Lower leg skin (tissue), 3 donors: ENCODE results near the gene NBAS.

Experiments
- POLR2A ChIP-seq, 2 donors: fragments of 450-650 bp; IDR thresholded peaks; one replicate each; pipeline ENCODE4 v1.6.1; 2016 to 2017; ENCODE audit warnings: antibody characterized with exemption in 2 of 2, mild to moderate bottlenecking in 1 of 2, moderate library complexity in 1 of 2
- TF ChIP-seq, protein P1 (sequence below), 3 donors: fragments of 450-650 bp; IDR thresholded peaks; one replicate each; pipeline ENCODE4 v1.5.1; 2016; ENCODE audit warnings: antibody characterized with exemption in 3 of 3, mild to moderate bottlenecking in 3 of 3, moderate library complexity in 2 of 3

DNA sequence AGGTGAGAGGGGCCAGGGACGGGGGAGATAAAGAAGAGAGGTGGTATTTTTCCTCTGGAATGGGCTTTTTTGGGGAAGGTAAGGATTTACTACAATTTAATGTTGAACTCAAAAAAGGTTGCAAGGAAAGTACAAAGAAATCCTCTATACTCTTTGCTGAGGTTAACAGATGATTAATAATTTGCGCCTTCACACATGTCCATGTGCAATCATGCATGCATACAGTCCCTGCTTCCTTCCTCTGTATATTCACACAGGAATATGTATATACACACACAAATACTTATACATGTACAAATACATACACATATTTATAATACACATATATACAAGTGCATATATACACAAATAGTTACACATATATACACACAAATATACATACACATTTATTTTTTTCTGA is 193.4 kb downstream of the NBAS start:
- TF ChIP-seq, protein P1, sequence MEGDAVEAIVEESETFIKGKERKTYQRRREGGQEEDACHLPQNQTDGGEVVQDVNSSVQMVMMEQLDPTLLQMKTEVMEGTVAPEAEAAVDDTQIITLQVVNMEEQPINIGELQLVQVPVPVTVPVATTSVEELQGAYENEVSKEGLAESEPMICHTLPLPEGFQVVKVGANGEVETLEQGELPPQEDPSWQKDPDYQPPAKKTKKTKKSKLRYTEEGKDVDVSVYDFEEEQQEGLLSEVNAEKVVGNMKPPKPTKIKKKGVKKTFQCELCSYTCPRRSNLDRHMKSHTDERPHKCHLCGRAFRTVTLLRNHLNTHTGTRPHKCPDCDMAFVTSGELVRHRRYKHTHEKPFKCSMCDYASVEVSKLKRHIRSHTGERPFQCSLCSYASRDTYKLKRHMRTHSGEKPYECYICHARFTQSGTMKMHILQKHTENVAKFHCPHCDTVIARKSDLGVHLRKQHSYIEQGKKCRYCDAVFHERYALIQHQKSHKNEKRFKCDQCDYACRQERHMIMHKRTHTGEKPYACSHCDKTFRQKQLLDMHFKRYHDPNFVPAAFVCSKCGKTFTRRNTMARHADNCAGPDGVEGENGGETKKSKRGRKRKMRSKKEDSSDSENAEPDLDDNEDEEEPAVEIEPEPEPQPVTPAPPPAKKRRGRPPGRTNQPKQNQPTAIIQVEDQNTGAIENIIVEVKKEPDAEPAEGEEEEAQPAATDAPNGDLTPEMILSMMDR (IDR thresholded peaks at IDR 0.05), result no peak
- TF ChIP-seq POLR2A (IDR thresholded peaks at IDR 0.05), result no peak
